HL-60 (cell line): ENCODE data around the gene RNASE12.

ENCODE experiments used
- DNase-seq, 2 experiments: peaks; one replicate each; pipeline ENCODE4 v3.0.0-alpha.2; 2010 to 2020; ENCODE audit warnings: low read depth in 1 of 2, low spot score in 1 of 2
- H3K27ac ChIP-seq: fragments of 250-450 bp; sonication (Bioruptor Pico); replicated peaks from 2 replicates; pipeline ENCODE4 v1.5.1; 2020; ENCODE audit warnings: mild to moderate bottlenecking, moderate library complexity
- H3K27me3 ChIP-seq: fragments of 250-450 bp; sonication (Bioruptor Pico); 2 replicates; pipeline ENCODE4 v1.5.1; 2021; ENCODE audit warnings: mild to moderate bottlenecking, moderate library complexity; ENCODE audit not compliant: insufficient read depth, poor library complexity, severe bottlenecking
- H3K4me3 ChIP-seq: replicated peaks from 2 replicates; pipeline ENCODE4 v1.5.1; 2011; ENCODE audit warnings: mild to moderate bottlenecking, control low read depth, low read length; ENCODE audit not compliant: insufficient read depth
- GABPA ChIP-seq: IDR thresholded peaks from 2 replicates; pipeline ENCODE4 v1.6.1; 2012; ENCODE audit warnings: low read depth
- POLR2AphosphoS5 ChIP-seq: IDR thresholded peaks from 2 replicates; pipeline ENCODE4 v1.6.1; 2012; ENCODE audit warnings: low read depth
- SPI1 ChIP-seq: IDR thresholded peaks from 2 replicates; pipeline ENCODE4 v1.6.1; 2012; ENCODE audit warnings: low read depth, mild to moderate bottlenecking, borderline replicate concordance
- TF ChIP-seq, protein P1 (sequence below): IDR thresholded peaks from 2 replicates; pipeline ENCODE4 v1.6.1; 2012; ENCODE audit warnings: low read depth; ENCODE audit not compliant: insufficient replicate concordance
- TF ChIP-seq, protein P2 (sequence below): IDR thresholded peaks from one replicate; pipeline ENCODE4 v1.5.1; 2011; ENCODE audit warnings: low read length, control low read depth, inconsistent platforms; ENCODE audit not compliant: insufficient read depth

Gene RNASE12

GRCh38 chr14:20583142-20583541 lies 8.0 kb downstream of the RNASE12 start:
- DNase-seq: no peak
- H3K27ac ChIP-seq: peak overlapping the region; percentile 79

GRCh38 chr14:20580242-20580641 lies 10.9 kb downstream of the RNASE12 start:
- H3K27ac ChIP-seq: peak overlapping the region; percentile 42
- peak in 1 of 2 experiments; percentile 48 for DNase-seq
- H3K4me3 ChIP-seq: no peak overlapping the region
- H3K27me3 ChIP-seq: no peaks in the 10 kb centered on the region
- TF ChIP-seq, protein P1, sequence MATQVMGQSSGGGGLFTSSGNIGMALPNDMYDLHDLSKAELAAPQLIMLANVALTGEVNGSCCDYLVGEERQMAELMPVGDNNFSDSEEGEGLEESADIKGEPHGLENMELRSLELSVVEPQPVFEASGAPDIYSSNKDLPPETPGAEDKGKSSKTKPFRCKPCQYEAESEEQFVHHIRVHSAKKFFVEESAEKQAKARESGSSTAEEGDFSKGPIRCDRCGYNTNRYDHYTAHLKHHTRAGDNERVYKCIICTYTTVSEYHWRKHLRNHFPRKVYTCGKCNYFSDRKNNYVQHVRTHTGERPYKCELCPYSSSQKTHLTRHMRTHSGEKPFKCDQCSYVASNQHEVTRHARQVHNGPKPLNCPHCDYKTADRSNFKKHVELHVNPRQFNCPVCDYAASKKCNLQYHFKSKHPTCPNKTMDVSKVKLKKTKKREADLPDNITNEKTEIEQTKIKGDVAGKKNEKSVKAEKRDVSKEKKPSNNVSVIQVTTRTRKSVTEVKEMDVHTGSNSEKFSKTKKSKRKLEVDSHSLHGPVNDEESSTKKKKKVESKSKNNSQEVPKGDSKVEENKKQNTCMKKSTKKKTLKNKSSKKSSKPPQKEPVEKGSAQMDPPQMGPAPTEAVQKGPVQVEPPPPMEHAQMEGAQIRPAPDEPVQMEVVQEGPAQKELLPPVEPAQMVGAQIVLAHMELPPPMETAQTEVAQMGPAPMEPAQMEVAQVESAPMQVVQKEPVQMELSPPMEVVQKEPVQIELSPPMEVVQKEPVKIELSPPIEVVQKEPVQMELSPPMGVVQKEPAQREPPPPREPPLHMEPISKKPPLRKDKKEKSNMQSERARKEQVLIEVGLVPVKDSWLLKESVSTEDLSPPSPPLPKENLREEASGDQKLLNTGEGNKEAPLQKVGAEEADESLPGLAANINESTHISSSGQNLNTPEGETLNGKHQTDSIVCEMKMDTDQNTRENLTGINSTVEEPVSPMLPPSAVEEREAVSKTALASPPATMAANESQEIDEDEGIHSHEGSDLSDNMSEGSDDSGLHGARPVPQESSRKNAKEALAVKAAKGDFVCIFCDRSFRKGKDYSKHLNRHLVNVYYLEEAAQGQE: no peak
- peak; percentile 64; the same call in 1 of the 2 replicates for TF ChIP-seq SPI1

More at GRCh38 chr14:20583142-20583541, 8.0 kb downstream of the RNASE12 start:
- TF ChIP-seq GABPA (no peak), POLR2AphosphoS5 (no peak), SPI1 (no peak)
- TF ChIP-seq, protein P1: no peak
- TF ChIP-seq, protein P2, sequence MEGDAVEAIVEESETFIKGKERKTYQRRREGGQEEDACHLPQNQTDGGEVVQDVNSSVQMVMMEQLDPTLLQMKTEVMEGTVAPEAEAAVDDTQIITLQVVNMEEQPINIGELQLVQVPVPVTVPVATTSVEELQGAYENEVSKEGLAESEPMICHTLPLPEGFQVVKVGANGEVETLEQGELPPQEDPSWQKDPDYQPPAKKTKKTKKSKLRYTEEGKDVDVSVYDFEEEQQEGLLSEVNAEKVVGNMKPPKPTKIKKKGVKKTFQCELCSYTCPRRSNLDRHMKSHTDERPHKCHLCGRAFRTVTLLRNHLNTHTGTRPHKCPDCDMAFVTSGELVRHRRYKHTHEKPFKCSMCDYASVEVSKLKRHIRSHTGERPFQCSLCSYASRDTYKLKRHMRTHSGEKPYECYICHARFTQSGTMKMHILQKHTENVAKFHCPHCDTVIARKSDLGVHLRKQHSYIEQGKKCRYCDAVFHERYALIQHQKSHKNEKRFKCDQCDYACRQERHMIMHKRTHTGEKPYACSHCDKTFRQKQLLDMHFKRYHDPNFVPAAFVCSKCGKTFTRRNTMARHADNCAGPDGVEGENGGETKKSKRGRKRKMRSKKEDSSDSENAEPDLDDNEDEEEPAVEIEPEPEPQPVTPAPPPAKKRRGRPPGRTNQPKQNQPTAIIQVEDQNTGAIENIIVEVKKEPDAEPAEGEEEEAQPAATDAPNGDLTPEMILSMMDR: no peak
- Histone ChIP-seq H3K27me3 (no peaks in the 10 kb centered on the region), H3K4me3 (no peak overlapping the region)

- TF ChIP-seq POLR2AphosphoS5: no peak
- no peak for TF ChIP-seq SPI1
- TF ChIP-seq, protein P2: no peak
- no peak for TF ChIP-seq GABPA
- TF ChIP-seq, protein P1: no peak
- Histone ChIP-seq H3K27ac (no peak overlapping the region), H3K27me3 (no peaks in the 10 kb centered on the region), H3K4me3 (no peak overlapping the region)
- no peak for DNase-seq
Measured at GRCh38 chr14:20578784-20579502, 12.2 kb downstream of the RNASE12 start.
